A549 (cell line): ENCODE measurements around the gene HCST. TPM values are rescaled to one million over a fixed set of nuclear protein-coding genes. Genes with fewer than 3 reads are reported as not detected.

ENCODE experiments used
- ATAC-seq, 2 experiments: fragments of 200-7000 bp in 1 of 2; fragments of >200 bp in 1 of 2; cut with Nextera tagmentation in 1 of 2; cut with Tn5 transposase in 1 of 2; 3 replicates each; pipeline versions ENCODE4 v1.8.0 to v1.9.1; 2018 to 2020; ENCODE audit warnings: mild to moderate bottlenecking in 1 of 2, moderate library complexity in 1 of 2
- CTCF ChIA-PET: fragments of 300-600 bp; sonication (Branson Sonifier 250); formaldehyde crosslinking; extraction: SDS; loops from one replicate; lab custom pipeline; 2021; ENCODE audit warnings: antibody characterized with exemption, inconsistent platforms; lab: Yijun Ruan, JAX
- POLR2A ChIA-PET: fragments of 350-600 bp; formaldehyde crosslinking; extraction: SDS; loops from one replicate; lab custom pipeline; 2021; ENCODE audit warnings: antibody characterized with exemption, inconsistent platforms; lab: Yijun Ruan, JAX
- DNase-seq, 2 experiments: peaks; one replicate each; pipeline versions ENCODE4 v3.0.0 to v3.0.0-alpha.2; 2011 to 2016; ENCODE audit warnings: low read depth in 1 of 2, low spot score in 1 of 2
- FAIRE-seq: peaks from 2 replicates; lab custom pipeline; 2011; peaks lifted over from hg19 to GRCh38; lab: Jason Lieb, UNC
- H3K27ac ChIP-seq, 2 experiments: fragments of >200 bp; sonication (Bioruptor Twin); formaldehyde crosslinking; 3 replicates each; pipeline ENCODE4 v1.5.1; 2016 to 2017
- H3K4me1 ChIP-seq: fragments of >200 bp; sonication (Bioruptor Twin); formaldehyde crosslinking; 3 replicates; pipeline ENCODE4 v1.6.1; 2016
- H3K4me2 ChIP-seq: fragments of >200 bp; sonication (Bioruptor Twin); formaldehyde crosslinking; 3 replicates; pipeline ENCODE4 v1.6.1; 2016
- H3K4me3 ChIP-seq: fragments of >200 bp; sonication (Bioruptor Twin); formaldehyde crosslinking; 3 replicates; pipeline ENCODE4 v1.5.1; 2016
- H3K9me3 ChIP-seq: fragments of >200 bp; sonication (Bioruptor Twin); formaldehyde crosslinking; 3 replicates; pipeline ENCODE4 v1.6.1; 2016
- BHLHE40 ChIP-seq: IDR thresholded peaks from 2 replicates; pipeline ENCODE4 v1.6.1; 2012; ENCODE audit warnings: low read depth, low read length, inconsistent platforms
- CBX2 ChIP-seq: fragments of 200-600 bp; sonication (generic); IDR thresholded peaks from 2 replicates; pipeline ENCODE4 v1.6.1; 2016; ENCODE audit warnings: low read depth, mild to moderate bottlenecking, borderline replicate concordance
- CEBPB ChIP-seq, 2 experiments: fragments of >200 bp in 1 of 2; sonication (Bioruptor Twin) in 1 of 2; formaldehyde crosslinking in 1 of 2; IDR thresholded peaks; 2 replicates each; pipeline ENCODE4 v1.6.1; 2012 to 2016
- CHD2 ChIP-seq: fragments of 150-350 bp; IDR thresholded peaks from 2 replicates; pipeline ENCODE4 v1.6.1; 2014; ENCODE audit warnings: low read length; ENCODE audit not compliant: partially characterized antibody
- CHD4 ChIP-seq: fragments of 200-600 bp; sonication (generic); IDR thresholded peaks from 2 replicates; pipeline ENCODE4 v1.6.1; 2016; ENCODE audit warnings: antibody characterized with exemption, mild to moderate bottlenecking, borderline replicate concordance
- EP300 ChIP-seq, 2 experiments: fragments of >200 bp; sonication (Bioruptor Twin); formaldehyde crosslinking; IDR thresholded peaks; 2 replicates in 1 of 2; 3 replicates in 1 of 2; pipeline ENCODE4 v1.6.1; 2016 to 2017
- HDAC2 ChIP-seq: fragments of 200-600 bp; sonication (generic); IDR thresholded peaks from 2 replicates; pipeline ENCODE4 v1.6.1; 2016
- HOXB13 ChIP-seq: fragments of 250-450 bp; sonication (Bioruptor Pico); IDR thresholded peaks from 2 replicates; pipeline ENCODE4 v1.5.0; 2020; ENCODE audit warnings: low read depth, mild to moderate bottlenecking, moderate library complexity
- HOXB5 ChIP-seq: fragments of 250-450 bp; sonication (Bioruptor Pico); IDR thresholded peaks from 2 replicates; pipeline ENCODE4 v1.5.0; 2020; ENCODE audit warnings: mild to moderate bottlenecking, moderate library complexity
- JUN ChIP-seq, 2 experiments: fragments of >200 bp; sonication (Bioruptor Twin); formaldehyde crosslinking; IDR thresholded peaks; 2 replicates in 1 of 2; 3 replicates in 1 of 2; pipeline ENCODE4 v1.6.1; 2016 to 2017
- JUNB ChIP-seq: fragments of >200 bp; sonication (Bioruptor Twin); formaldehyde crosslinking; IDR thresholded peaks from 2 replicates; pipeline ENCODE4 v1.6.1; 2016
- KDM5A ChIP-seq: fragments of 200-600 bp; sonication (generic); IDR thresholded peaks from 2 replicates; pipeline ENCODE4 v1.6.1; 2016; ENCODE audit warnings: antibody characterized with exemption, mild to moderate bottlenecking
- MAFK ChIP-seq: fragments of 450-650 bp; IDR thresholded peaks from 2 replicates; pipeline ENCODE4 v1.6.1; 2014; ENCODE audit not compliant: partially characterized antibody
- NPAS2 ChIP-seq: fragments of 250-450 bp; sonication (Bioruptor Pico); IDR thresholded peaks from 2 replicates; pipeline ENCODE4 v1.8.0; 2022; ENCODE audit warnings: mild to moderate bottlenecking, moderate library complexity, borderline replicate concordance
- NR3C1 ChIP-seq: fragments of >200 bp; sonication (Bioruptor Twin); formaldehyde crosslinking; IDR thresholded peaks from 3 replicates; pipeline ENCODE4 v1.6.1; 2017
- RAD21 ChIP-seq, 2 experiments: fragments of >200 bp in 1 of 2; sonication (Bioruptor Twin) in 1 of 2; formaldehyde crosslinking in 1 of 2; IDR thresholded peaks in 1 of 2; conservative IDR thresholded peaks in 1 of 2; 2 replicates in 1 of 2; 3 replicates in 1 of 2; pipeline ENCODE4 v1.6.1; 2012 to 2018; ENCODE audit warnings: inconsistent platforms in 1 of 2
- RCOR1 ChIP-seq: fragments of 150-350 bp; IDR thresholded peaks from 2 replicates; pipeline ENCODE4 v1.6.1; 2014; ENCODE audit warnings: antibody characterized with exemption, low read length, low read depth
- RFX5 ChIP-seq: fragments of 450-650 bp; IDR thresholded peaks from 2 replicates; pipeline ENCODE4 v1.7.1; 2014; ENCODE audit warnings: antibody characterized with exemption, mild to moderate bottlenecking, moderate library complexity
- SREBF2 ChIP-seq: fragments of 450-650 bp; IDR thresholded peaks from 2 replicates; pipeline ENCODE4 v1.6.1; 2014; ENCODE audit warnings: mild to moderate bottlenecking, moderate library complexity
- TP53 ChIP-seq: fragments of 250-450 bp; sonication (Bioruptor Pico); IDR thresholded peaks from 2 replicates; pipeline ENCODE4 v1.5.0; 2021; ENCODE audit warnings: mild to moderate bottlenecking, moderate library complexity
- ZC3H11A ChIP-seq: fragments of 450-650 bp; IDR thresholded peaks from 2 replicates; pipeline ENCODE4 v1.6.1; 2014; ENCODE audit warnings: antibody characterized with exemption, mild to moderate bottlenecking
- ZSCAN20 ChIP-seq: fragments of 250-450 bp; sonication (Bioruptor Pico); IDR thresholded peaks from 2 replicates; pipeline ENCODE4 v1.8.0; 2022; ENCODE audit warnings: mild to moderate bottlenecking, moderate library complexity
- WGBS: methylation state at CpG from one replicate; pipeline ENCODE4 v1.1.6; 2017; ENCODE audit errors: missing lambda C conversion rate; 5-methylcytosine and 5-hydroxymethylcytosine counted together
- polyA plus RNA-seq, 4 experiments: library from polyadenylated mRNA; depleted of rRNA in 3 of 4; stranded (reverse); fragments of >200 nt; fragmentation: RNase III in 1 of 4; extraction: RNeasy Plus Mini Kit Qiagen cat#74134 plus additional on column Dnase treatment in 1 of 4; gene quantifications; 2 replicates in 3 of 4; 3 replicates in 1 of 4; pipeline ENCODE4 v1.2.3, GENCODE V29; 2011 to 2017
- TF ChIP-seq, protein P1 (sequence below): IDR thresholded peaks from 2 replicates; pipeline ENCODE4 v1.6.1; 2012
- TF ChIP-seq, protein P2 (sequence below): fragments of 250-450 bp; sonication (Bioruptor Pico); IDR thresholded peaks from 2 replicates; pipeline ENCODE4 v1.5.0; 2021; ENCODE audit warnings: mild to moderate bottlenecking, moderate library complexity, borderline replicate concordance
- TF ChIP-seq, protein P3 (sequence below): IDR thresholded peaks from 2 replicates; pipeline ENCODE4 v1.6.1; 2012

HCST gene
- polyA plus RNA-seq, 2 of the 4 experiments (the other 2 are of a cell fraction), result 0.49 TPM; not detected in 1

DNA sequence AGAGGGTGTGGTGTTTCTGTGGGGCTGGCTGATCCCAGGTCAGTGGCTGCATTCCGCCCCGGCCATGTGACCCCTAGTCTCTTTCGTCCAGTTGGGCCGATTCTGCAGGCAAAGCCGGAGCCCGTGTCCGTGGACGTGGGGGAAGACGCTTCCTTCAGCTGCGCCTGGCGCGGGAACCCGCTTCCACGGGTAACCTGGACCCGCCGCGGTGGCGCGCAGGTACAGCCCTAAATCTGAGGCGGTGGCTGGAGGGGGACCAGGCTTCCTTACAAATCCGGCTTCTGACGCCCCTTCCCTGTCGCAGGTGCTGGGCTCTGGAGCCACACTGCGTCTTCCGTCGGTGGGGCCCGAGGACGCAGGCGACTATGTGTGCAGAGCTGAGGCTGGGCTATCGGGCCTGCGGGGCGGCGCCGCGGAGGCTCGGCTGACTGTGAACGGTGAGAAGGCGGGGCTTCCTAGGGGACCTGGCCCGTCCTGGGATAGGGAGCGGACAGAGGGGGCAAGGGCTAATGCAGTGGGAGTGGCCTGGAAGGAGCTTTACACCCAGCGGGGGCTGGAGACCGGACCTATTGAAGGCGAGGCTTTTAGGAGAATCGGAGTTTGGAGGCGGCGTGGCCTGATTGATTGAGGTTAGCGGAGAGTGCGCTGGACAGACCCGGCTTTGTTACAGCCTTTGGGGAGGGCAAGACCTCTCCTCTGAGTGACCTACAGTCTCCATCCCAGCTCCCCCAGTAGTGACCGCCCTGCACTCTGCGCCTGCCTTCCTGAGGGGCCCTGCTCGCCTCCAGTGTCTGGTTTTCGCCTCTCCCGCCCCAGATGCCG lies 41.3 kb upstream of the HCST start:
- no peak overlapping the region for H3K4me3 ChIP-seq
- POLR2A ChIA-PET, result interaction anchor here (1.6 kb wide), 1 partner anchor 9 kb away, joined by 3 read pairs; no protein-coding TSS in a partner anchor
- peak; percentile 5 to 7; a peak in 1 of 6 replicates for ATAC-seq
- no peak overlapping the region for H3K4me2 ChIP-seq
- DNase-seq, result no peak
- CTCF ChIA-PET, result interaction anchor here (0.8 to 5.1 kb wide), 4 partner anchors 12 to 71 kb away, joined by 3 to 23 read pairs (median 4); no protein-coding TSS in a partner anchor
- H3K27ac ChIP-seq, result no peak overlapping the region
- peaks cover 4% of the 10 kb centered on the region; the same call in 1 of the 3 replicates for H3K4me1 ChIP-seq
- WGBS, result 84% methylated on average over 55 of the region's 55 CpGs
- H3K9me3 ChIP-seq, result no peaks in the 10 kb centered on the region
- TF ChIP-seq KDM5A (no peak), JUN (IDR thresholded peaks at IDR 0.05) (no peak)
- TF ChIP-seq, protein P1, sequence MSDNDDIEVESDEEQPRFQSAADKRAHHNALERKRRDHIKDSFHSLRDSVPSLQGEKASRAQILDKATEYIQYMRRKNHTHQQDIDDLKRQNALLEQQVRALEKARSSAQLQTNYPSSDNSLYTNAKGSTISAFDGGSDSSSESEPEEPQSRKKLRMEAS, result no peak
- no peak for FAIRE-seq

DNA sequence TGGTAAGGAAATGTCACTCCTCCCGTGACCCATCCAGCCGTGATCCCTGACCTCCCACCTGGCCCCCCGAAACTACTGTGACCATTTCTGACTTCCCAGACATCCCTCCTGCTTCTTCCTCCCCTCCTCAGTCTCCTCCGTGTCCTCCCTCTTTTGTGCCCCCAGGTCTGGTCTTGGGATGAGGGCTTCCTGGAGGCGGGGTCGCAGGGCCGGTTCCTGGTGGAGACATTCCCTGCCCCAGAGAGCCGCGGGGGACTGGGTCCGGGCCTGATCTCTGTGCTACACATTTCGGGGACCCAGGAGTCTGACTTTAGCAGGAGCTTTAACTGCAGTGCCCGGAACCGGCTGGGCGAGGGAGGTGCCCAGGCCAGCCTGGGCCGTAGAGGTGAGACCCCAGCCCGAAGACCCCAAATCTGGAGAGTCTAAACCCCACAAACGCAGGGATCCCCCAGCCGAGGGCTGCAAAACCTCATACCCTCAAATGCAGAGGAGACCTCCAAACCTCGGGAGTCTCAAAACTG lies 40.6 kb upstream of the HCST start:
- CTCF ChIA-PET, result interaction anchor here (0.8 to 5.1 kb wide), 3 partner anchors 13 to 71 kb away, joined by 3 to 23 read pairs (median 6); no protein-coding TSS in a partner anchor
- no peak overlapping the region for H3K27ac ChIP-seq
- no peak overlapping the region for H3K4me2 ChIP-seq

DNA sequence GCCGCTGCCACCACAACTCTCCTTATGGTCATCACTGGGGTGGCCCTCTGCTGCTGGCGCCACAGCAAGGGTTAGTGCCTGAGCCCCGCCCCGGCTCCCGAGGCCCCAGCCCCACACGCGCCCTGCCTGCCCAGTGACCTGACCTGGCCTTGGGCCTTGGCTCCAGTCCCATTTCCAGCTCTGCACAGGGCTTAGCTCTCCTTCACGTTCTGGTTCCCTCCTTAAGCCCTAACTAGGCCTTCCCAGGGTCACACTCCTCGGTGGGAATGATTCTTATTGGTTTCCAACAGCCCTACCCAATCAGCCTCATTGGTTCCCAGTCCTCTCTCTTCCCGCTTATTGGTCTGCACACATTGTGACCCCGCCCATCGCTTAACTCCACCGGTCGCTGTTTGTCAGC lies 39.8 kb upstream of the HCST start:
- H3K27ac ChIP-seq, result no peak overlapping the region
- peak in 1 of 2 experiments; percentile 55 for DNase-seq
- CTCF ChIA-PET, result no interaction called here
- ATAC-seq, result peak; percentile 15 to 31; a peak in 3 of 6 replicates
- no peak for TF ChIP-seq CHD2
- TF ChIP-seq ZC3H11A, result no peak
- no peak for TF ChIP-seq BHLHE40
- TF ChIP-seq HOXB13 (CRISPR knock-in tag), result no peak
- TF ChIP-seq RCOR1, result no peak
- no peak for TF ChIP-seq HDAC2
- no peak for TF ChIP-seq NPAS2 (CRISPR knock-in tag)
- TF ChIP-seq SREBF2, result no peak
- TF ChIP-seq, protein P2, sequence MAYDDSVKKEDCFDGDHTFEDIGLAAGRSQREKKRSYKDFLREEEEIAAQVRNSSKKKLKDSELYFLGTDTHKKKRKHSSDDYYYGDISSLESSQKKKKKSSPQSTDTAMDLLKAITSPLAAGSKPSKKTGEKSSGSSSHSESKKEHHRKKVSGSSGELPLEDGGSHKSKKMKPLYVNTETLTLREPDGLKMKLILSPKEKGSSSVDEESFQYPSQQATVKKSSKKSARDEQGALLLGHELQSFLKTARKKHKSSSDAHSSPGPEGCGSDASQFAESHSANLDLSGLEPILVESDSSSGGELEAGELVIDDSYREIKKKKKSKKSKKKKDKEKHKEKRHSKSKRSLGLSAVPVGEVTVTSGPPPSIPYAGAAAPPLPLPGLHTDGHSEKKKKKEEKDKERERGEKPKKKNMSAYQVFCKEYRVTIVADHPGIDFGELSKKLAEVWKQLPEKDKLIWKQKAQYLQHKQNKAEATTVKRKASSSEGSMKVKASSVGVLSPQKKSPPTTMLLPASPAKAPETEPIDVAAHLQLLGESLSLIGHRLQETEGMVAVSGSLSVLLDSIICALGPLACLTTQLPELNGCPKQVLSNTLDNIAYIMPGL, result no peak
- TF ChIP-seq CHD4, result no peak
- no peak for TF ChIP-seq EP300 (IDR thresholded peaks at IDR 0.05)
- TF ChIP-seq MAFK, result no peak
- TF ChIP-seq RAD21 (conservative IDR thresholded peaks at IDR 0.05 in 1 of 2, IDR thresholded peaks at IDR 0.05 in 1 of 2), result no peak
- no peak for TF ChIP-seq HOXB5 (CRISPR knock-in tag)
- no peak for TF ChIP-seq NR3C1
- no peak for TF ChIP-seq CEBPB (IDR thresholded peaks at IDR 0.05)
- TF ChIP-seq, protein P3, sequence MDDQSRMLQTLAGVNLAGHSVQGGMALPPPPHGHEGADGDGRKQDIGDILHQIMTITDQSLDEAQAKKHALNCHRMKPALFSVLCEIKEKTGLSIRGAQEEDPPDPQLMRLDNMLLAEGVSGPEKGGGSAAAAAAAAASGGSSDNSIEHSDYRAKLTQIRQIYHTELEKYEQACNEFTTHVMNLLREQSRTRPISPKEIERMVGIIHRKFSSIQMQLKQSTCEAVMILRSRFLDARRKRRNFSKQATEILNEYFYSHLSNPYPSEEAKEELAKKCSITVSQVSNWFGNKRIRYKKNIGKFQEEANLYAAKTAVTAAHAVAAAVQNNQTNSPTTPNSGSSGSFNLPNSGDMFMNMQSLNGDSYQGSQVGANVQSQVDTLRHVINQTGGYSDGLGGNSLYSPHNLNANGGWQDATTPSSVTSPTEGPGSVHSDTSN, result no peak
- TF ChIP-seq ZSCAN20, result no peak
- TF ChIP-seq, all 56 proteins: peak for 0
- H3K4me2 ChIP-seq, result no peak overlapping the region
- H3K9me3 ChIP-seq, result no peaks in the 10 kb centered on the region
- WGBS, result 72% methylated on average over 14 of the region's 14 CpGs
- POLR2A ChIA-PET, result no interaction called here
- H3K4me3 ChIP-seq, result no peak overlapping the region
- FAIRE-seq, result no peak
- H3K4me1 ChIP-seq, result no peaks in the 10 kb centered on the region

More for the DNA sequence above, 40.6 kb upstream of the HCST start:
- Histone ChIP-seq H3K4me1 (no peaks in the 10 kb centered on the region), H3K4me3 (no peak overlapping the region), H3K9me3 (no peaks in the 10 kb centered on the region)
- DNase-seq, result no peak
- FAIRE-seq, result no peak
- POLR2A ChIA-PET, result interaction anchor here (1.6 kb wide), 1 partner anchor 8 kb away, joined by 3 read pairs; no protein-coding TSS in a partner anchor
- no peak for ATAC-seq
- TF ChIP-seq JUNB, result no peak
- TF ChIP-seq TP53 (CRISPR knock-in tag), result no peak
- no peak for TF ChIP-seq HDAC2
- no peak for TF ChIP-seq CBX2
- TF ChIP-seq RFX5, result no peak
- no peak for TF ChIP-seq NPAS2 (CRISPR knock-in tag)
- TF ChIP-seq NR3C1, result no peak
- no peak for TF ChIP-seq EP300 (IDR thresholded peaks at IDR 0.05)
- 67% methylated on average over 19 of the region's 19 CpGs for WGBS
